SKM-1 (cell line): ENCODE measurements around the gene PARD3.

Source experiments
- DNase-seq: peaks from one replicate; lab custom pipeline; 2025; ENCODE audit not compliant: unreplicated experiment; lab: John Stamatoyannopoulos, UW

Gene PARD3

DNA sequence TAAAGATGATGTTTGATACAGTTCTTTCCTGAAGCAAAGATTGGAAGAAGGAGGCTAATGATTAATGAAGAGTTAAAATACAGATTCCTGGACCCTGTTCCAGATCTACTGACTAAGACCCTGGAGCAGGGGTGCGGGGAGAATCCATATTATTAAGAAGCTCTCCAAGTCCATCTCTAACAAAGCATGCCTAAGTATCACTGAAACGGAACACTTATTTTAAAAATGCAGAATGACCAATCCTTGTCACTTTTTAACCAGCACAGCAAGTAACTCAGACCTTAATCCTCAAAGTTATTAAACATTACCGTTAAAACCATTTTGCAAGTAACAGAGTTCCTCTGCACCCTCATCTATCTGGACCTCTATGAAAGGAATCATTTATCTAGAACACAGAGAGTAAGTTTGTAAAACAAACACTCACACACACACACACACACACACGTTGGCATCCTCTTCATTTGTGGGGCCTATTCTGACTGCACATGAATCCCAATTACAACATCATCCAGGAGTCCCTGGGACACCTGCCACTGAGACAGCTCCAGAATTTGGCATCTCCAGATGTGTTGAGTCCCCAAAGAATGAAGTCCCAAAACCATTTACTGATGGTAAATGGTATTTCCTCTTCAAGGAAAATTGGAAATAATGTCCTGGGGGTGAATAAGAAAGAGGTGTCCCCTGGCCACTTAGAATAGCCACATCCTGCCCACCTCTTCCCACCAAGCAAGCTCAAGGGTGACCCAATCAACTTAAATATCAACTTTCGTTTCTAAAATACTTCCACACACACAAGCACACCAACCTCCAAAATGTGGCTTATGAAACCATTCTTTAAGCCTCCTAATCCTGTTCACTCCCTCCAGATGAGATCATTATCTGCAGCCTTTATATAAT lies 117.5 kb downstream of the PARD3 start:
- DNase-seq = no peak

DNA sequence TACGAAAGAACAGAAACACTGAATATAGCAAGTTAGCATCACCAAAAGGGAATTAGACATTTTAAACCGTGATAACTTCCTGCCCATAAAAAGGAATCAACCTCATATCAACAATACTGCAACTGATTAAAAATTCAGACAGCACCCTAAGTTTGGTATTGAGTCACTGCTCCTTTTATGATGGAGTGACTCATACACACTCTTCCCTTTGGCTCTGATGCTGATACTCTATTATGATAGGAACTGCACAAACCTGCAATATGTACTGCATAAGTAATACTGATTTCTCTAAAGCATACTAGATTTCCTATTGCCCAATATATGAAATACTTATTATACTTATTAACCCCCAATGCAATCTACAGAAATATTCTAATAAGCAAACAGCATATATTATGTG lies 118.7 kb downstream of the PARD3 start:
- DNase-seq = no peak

DNA sequence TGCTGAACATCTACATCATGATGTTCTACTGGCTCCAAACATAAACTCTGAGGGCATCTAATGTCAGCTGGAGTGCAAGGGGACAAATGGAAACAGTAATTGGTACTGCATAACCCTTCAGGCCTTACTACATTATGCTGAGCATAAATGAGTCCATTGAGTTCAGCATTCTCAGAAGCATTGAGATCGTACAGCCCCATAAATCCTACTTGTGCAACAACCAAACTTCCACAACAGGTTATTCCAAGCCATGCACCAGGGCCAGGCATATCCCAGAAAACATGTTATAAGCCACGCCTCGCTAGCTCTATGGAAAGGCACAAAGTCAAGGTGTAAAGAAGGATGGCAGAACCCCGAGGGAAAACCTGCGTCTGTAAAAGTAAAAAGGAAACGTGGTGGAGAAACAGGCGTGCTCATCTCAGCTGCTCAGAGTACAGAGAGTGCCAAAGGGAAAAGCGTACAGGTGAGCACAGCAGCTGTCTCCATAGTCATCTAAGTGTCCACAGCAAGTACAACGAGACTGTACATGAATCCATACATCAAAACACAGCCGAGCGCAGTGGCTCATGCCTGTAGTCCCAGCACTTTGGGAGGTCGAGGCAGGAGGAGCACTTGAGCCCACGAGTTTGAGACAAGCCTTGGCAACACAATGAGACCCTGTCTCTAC lies 124.6 kb downstream of the PARD3 start:
- no peak for DNase-seq

DNA sequence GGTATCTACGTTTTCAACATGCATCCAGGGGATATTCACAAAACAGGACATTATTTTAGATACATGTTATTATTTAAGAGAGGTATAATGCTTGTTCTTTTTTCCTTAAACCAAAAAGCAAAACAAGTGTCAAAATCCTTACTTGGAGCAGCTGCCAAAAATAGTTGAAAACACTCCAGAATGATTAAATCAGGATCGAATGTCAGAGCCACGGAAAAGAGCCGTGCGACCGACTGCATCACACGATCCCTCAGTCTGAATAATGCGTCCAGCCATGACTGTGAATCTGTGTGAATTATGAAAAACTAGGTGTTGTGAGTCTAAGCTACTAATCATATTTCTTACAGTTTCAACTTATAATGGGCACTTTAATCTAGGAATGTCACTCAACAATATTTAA lies 126.0 kb downstream of the PARD3 start:
- no peak for DNase-seq

DNA sequence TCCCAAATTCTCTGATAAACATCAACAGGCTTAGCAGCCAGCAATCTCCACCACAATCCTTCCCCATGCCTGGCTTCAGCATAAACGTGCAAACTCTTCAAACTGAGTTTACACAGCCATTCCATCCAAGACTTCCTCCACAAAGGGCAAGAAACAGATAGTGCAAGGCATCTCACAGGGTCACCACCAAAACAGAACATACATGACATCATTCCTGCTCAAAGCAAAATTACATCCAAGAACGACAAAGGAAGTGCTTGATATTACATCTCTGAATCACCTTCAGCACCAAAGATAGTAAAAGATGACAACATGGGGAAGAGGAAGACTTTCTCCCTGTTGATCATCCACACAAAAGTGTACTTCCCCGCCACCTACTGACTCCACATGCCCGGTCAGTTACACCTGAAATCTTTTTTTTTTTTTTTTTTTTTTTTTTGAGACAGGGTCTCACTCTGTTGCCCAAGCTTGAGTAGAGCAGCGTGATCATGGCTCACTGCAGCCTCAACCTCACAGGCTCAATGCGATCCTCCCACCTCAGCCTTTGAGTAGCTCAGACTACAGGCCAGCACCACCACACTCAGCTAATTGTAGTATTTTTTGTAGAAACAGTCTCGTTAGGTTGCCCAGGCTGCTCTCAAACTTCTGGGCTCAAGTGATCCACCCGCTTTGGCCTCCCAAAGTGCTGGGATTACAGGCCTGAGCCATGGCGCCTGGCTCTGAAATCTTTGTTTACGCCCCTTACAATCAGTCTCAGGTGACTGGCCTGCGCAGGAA lies 127.5 kb downstream of the PARD3 start:
- DNase-seq = no peak

DNA sequence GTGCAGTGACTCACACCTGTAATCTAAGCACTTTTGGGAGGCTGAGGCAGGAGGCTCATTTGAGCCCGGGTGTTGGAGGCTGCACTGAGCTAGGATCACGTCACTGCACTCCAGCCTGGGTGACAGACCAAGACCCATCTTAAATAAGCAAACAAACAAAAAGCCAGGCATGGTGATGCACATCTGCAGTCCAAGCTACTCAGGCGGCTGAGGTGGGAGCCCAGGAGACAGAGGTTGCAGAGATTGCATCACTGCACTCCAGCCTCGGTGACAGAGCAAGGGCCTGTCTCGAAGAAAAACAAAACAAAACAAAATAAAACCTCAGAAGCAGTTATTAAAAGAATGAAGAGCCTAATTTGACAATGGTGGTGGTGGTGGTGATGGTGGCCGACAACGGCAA lies 132.5 kb downstream of the PARD3 start:
- no peak for DNase-seq

DNA sequence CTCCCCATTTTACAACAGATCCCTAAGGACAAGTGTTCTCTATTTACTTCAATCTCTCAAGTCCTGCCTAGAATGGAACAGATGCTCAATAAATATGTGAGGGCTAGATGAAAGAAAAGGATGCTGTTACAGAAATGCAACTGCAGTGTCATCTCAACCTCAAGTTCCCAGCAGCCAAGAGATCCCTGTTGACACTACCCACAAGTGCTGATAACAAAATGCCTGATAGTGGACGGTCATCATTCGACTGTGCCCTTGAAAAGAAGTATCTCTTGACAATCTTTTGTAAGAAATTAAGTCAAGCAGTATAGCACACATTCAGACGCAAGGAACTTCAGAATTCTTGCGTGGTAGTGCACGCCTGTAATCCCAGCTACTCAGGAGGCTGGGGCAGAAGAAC lies 133.2 kb downstream of the PARD3 start:
- no peak for DNase-seq

DNA sequence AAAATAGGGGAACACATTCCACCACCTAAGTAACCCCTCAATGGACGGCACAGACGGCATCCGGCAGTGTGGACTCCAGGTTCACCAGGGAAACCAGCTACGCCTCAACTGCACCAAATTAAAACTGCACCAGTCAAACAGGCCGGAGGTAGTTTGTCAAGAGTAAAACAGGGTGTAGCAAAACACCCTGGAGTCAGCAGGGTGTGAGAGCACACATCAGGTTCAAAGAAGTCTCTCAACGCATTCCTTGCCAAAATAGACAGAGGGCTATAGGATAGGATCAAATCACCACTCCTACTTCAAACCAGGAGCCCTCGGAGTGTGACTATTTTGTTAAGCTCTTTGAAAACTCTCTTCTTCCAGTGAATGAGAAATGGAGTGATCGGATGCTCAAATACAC lies 135.9 kb downstream of the PARD3 start:
- no peak for DNase-seq

DNA sequence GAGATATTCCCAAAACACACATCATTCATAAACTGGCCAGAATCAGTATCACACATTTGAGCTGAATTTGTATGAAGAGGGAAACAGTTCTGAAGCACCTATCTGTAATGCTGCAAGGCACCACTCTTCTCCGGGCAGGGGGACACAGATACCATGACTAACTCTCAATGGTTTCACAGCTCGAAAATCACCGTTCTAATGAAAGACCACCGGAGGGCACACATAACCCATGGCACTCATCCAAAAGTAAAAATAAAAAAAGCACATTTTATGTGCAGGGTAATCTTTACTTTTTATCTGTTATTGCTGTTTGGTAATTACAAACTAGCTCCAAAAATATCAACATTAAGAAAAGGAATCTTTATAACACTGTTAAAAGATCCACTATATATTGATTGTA lies 137.5 kb downstream of the PARD3 start:
- no peak for DNase-seq

DNA sequence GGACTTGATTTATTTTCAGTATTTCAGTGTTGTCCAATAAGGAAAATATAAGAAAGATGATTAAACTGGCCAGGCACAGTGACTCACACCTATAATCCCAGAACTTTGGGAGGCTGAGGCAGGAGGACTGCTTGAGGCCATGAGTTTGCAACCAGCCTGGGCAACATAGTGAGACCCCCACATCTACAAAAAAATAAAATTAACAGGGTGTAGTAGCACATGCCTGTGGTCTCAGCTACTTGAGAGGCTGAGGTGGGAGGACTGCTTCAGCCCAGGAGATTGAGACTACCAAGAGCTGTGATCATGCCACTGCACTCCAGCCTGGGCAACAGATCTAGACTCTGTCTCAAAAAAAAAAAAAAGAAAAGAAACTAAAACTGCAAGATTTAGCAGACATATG lies 138.0 kb downstream of the PARD3 start:
- DNase-seq = no peak

DNA sequence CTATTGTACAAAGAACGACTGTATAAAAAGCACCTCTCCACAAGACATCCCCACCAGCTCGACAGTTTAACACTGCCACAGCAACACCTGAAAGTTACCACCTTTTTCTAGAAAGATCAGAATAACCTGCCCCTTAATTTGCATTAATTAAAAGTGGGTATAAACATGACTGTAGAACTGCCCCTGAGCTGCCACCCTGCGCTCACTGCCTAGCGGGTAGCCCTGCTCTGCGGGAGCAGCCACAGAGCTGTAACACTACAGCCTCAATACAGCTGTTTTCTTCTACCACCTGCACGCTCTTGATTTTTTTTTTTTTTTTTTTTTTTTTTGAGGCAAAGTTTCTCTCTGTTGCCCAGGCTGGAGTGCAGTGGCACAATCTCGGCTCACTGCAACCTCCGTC lies 140.9 kb downstream of the PARD3 start:
- DNase-seq = no peak

DNA sequence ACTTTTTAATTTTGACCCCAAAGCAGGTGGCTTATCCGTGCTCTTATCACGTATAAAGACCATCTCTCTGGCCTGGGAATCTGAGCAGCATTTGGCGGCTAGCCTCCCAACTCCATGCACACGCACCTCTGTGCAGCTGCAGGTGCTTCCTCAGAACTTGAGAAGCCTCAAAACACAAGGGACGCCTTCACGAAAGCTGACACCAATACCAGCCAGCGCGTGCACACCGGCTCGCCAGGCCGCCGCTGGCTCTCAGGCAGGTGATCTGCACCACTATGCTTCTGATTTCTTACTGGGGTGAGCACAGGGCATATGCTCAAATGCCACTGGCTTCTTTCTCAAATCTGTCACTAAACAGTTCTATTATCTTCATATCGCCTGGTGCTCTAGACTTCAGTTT lies 145.0 kb downstream of the PARD3 start:
- no peak for DNase-seq

DNA sequence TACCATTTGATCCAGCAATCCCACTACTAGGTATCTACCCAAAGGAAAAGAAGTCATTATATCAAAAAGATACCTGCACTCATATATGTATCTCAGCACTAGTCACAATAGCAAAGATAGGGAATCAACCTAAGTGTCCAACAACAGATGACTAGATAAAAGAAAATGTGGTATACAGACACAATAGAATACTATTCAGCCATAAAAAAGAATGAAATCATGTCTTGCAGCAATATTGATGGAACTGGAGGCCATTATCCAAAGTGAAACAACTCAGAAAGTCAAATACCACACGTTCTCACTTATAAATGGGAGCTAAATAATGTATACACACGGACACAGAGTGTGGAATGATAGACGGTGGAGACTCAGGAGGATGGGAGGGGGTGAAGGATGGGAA lies 146.0 kb downstream of the PARD3 start:
- no peak for DNase-seq

DNA sequence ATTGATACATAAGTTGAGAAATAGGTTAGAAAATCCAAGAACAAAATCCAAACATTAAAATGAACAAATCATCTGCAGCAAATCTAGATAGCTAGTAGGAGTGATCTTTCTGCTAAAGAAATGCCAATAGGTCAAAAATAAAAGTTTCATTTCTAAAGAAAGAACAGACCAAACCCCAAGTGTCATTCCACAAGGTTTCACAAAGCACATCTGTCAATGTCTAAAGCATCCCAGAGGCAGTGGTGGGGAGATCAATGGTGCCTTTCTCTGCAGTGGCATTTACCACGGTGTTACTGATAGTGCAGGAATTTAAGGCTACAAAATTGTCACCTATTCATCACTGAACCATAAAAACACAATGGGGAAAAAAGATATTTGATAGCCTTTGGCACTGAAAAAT lies 147.9 kb downstream of the PARD3 start:
- DNase-seq = no peak

DNA sequence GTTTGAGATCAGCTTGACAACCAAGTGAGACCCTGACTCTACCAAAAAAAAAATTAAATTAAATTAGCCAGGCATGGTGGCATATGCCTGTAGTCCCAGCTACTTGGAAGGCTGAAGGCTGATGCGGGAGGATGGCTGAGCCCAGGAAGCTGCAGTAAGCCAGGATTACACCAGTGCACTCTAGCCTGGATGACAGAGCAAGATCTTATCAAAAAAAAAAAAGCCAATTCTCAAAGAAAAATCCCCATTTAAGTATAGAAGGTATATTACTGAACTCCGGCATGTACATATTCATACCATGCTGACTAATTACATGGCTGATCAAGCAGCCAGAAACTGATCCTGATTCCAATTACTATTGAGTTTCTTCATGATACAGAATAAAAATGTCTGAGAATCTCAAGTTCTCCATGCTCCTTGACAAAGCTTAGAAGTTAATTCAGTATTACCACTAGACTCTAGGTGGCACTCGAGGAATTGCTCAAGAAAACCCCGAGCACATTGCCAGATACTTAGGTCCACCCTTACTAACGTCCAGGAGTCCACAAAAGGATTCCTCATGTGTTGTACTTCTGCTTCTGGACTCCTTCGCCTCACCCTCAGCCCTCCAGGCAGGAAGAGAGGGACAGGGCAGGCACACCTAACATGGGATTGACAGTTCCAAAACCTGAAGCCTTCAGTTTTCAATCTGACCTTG lies 148.9 kb downstream of the PARD3 start:
- peak; percentile 8 for DNase-seq

DNA sequence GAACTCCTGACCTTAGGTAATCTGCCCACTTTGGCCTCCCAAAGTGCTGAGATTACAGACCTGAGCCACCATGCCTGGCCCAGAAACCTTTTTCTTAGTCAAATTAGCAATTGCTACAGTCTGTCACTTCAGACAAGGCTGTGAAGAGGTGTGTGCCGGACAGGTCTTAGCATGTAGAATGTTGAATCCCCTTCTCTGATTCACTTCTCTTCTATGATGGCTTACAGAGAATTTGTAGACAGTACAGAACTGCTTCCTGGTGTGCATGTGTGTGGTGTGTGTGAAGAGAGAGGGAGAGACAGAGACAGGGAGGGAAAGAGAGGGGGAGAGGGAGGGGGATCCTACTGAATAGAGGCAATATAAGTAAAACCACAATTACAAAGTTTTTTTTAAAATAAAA lies 150.4 kb downstream of the PARD3 start:
- DNase-seq = no peak

DNA sequence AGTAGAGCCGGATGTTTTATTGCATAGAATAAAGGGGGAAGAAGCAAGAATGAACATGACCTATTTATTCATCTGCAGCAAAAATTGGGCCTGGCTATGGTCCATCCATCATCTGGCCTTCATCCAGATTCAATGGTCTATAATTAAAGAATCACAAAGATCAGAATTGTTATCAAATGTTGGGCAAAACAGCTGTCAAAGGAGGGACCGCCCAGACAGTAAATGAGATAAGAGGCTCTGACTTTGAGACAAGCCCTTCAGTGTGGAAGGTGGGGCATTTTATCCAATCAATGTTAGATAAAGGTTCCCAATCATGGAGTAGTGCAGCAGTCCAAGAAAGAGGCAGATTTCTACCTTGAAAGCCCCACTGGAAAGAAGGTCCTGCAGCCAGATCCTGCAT lies 153.5 kb downstream of the PARD3 start:
- DNase-seq = no peak

DNA sequence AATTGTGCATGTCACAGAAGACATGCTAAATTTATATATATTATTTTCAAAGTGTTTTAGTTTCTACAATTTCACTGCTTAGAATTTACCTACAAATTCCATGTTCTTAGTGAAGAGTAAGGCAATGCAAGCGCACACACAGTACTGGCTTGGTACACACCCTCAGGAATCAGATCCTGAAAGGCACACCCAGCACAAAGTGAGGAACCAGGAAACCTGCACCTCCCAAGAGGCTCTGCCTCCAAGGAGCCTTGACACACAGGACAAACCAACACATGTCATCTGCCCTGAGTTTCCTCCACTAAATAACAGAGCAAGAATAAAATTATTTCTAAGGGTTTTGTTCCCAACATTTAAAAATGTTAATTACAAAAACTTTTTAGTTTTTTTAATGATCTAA lies 156.2 kb downstream of the PARD3 start:
- DNase-seq = no peak

DNA sequence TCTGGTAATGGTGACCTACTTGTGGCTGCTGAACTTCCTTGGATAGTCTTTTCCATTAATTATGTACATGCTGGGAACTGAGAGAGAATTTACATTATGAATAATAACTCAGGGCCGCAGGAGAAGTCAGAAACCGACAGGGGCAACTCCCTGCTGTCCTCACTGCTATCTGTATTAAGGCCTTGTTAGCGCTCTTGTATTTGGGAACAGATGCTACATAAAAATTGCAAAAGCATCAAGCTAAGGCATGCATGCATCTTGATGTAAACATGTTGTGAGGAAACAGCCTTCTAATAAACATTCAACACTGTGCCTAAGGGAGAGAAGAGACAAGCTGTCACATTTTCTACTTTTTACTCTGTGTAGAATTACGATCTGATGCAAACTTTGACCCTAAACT lies 158.4 kb downstream of the PARD3 start:
- no peak for DNase-seq

DNA sequence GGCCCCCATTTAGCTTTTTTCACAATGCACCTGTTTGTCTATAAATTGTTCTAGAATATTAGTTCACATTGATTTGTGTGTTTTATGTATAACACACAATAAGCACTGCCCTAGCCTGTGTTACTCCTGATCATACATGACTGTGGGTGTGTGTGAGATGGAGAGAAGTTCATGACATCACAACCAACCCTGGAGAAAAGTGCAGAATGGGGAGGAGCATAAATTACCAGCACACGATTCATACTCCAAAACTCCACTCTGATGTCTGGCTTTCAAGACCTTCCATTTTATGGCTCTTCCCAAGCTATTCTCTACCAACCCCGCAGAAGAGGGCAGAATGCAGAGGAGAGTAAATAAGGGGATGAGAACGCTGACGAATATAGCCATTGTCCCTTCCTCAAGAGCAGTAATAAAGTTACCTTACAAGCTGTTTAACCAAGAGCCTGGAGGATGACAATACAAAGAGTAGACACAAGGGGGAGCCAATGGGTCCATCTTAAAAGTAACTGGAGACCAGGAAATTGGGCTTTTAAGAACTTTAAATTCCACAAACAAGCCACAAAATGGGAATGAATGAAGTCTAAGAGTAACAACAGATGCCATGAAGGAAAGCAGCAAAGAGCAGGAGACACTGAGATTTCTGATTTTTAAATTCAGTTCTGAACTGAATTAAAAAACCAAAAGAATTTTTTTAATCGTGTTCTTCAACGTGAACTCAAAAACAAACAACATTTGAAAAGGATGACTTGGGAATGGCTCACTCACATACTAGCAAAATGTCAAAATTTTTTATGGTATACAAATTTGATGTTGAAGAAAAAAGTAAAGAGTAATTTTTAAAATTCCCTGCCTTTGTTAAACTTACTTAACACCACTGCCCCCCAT lies 159.6 kb downstream of the PARD3 start:
- peak; percentile 11 for DNase-seq
